GM18498 (cell line): ENCODE measurements around the gene RPS29.

ENCODE experiments used
- ATAC-seq: cut with Tn5 transposase; IDR thresholded peaks from one replicate; pipeline ENCODE4 v1.9.1; 2021; ENCODE audit warnings: mild to moderate bottlenecking, moderate library complexity; ENCODE audit not compliant: unreplicated experiment

The RPS29 gene

DNA sequence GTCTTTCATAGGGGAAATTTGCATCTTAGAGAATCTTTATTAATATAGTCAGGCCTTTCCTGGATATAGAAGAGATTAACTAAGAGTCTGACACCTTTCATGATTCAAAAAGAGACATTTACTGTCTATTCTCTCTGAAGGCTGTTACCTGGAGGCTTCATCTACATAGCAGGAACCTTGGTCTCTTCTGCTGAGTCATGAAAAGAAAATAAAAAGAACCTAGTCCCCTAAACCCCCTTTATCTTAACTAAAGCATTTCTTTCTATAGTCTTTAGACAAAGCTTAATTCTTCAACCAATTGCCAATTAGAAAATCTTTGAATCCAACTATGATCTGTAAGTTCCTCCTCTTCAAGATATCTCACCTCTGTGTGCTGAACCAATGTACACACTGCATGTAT is 33.1 kb downstream of the RPS29 start:
- no peak for ATAC-seq

DNA sequence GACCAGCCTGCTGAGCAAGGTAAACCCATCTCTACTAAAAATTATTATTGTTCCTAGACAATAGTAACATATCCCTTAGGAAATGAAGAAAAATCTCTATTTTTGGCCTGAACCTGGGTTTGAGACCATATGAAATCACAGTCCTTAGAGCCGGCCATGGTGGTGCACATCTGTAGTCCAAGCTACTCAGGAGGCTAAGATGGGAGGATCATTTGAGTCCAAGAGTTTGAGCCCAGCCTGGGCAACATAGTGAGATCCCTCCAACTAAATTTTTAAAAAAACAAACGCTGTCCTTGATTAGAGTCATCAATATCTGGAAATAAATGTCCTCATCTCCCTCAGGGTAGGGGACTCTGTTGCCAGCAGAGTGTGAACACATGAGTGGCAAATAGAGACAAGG is 34.6 kb downstream of the RPS29 start:
- ATAC-seq: no peak

DNA sequence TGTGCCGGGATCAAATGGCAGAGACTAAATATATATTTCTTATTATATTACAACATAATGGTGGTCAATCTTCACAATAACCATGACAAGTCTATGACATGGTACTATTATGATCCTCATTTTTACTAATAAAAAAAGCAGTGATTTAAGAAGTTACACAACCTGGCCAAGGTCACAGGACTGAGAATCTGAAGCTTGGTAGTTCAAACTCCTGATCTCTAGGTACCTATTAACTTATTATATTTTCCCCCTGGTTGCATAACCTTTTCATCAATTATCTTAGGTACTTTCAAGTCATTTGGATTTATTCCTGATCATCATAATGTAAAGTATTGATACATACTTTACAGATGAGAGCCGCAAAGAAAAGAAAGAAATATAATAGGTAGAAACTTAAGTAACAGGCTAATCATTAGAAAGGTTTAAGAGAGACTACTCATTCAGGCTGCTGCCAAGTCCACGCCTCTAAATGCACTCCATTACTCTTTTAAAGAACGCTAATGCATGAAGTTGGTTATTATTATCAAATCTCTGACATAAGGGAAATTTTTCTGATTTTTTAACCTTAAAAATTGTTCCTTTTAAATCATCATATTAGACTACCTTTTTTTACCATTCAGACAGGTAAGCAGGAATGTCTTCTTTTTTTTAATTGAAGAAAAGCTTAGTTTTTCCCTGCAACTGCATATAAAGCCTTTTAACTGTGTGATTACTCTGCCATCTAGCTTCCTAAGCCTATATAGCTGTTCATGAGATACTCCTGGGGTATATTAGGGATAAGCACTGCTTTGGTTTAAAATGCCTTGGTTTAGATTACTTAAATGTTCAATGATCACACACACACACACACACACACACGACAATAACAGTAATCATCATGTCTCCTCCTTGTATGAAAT is 35.6 kb downstream of the RPS29 start:
- ATAC-seq: no peak

DNA sequence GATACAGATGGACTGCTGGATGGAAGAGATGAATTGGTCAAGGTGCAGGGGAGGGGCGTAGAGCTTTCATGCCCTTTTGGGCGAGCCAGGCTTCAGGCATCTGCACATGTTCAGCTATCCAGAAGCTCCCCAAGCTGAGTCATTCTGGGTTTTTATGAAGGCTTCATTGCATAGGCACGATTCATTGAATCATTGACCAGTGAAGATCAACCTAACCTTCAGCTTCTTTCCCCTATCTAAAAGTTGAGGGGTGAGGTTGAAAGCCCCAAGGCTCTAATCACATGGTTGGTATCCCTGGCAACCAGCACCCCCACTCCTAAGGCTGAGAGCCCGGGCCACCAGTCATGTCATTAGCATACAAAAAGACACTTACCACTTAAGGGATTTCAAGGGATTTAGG is 36.3 kb downstream of the RPS29 start:
- ATAC-seq: no peak

DNA sequence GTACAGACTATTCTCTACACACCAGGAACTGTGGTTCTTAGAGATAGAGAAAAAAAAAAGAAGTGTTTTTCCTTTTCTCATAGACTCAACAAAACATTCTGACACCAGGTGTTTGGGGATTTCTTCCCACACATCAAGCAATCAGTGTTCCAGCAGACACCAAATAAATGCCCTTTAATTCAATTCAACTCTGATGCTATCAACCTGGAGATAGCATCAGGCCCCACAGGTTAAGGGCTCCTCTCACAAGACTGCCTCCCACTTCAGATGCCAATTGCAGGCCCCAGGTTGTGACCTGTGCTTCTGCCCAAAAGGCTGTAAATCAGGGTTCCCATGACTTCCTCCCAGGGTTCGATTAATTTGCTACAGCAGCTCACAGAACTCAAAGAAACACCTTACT is 36.7 kb downstream of the RPS29 start:
- ATAC-seq: no peak

DNA sequence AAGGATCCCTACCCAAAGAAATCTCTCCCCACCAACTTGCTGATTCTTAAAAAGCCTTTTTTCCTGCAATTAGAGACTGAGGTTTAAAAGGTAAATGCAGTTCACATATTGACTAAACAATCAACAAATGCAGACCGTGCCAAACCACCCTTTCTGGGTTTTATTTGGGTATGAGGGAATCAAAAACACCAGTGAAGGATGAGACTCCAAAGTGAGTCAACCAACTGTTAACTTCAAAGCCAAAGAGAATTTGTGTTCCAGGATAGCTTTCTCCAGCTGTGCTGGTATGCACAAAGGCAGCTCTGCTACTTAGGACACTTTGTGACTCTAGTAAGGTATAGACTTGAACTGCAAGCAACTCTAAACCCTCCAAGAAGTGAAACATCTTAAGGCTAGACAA is 39.4 kb downstream of the RPS29 start:
- no peak for ATAC-seq

DNA sequence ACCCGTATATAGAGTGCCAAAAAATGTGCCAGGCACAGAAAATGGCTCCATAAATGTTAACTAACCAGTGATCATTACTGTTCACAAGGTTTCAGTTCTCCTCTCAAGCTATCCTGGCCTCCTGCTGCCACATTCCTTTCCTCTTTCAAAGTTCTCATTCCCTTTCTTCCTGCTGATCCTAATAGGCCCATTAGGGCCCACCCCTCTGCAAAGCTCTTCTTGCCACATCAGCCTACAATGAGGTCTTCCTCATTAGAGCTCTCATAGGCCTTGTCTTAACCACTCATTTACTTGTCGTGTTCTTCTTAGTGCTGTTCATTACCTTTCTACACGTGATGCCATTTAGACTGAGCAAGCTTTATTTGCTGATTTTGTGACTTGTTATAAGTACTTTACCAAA is 40.5 kb downstream of the RPS29 start:
- ATAC-seq: no peak

DNA sequence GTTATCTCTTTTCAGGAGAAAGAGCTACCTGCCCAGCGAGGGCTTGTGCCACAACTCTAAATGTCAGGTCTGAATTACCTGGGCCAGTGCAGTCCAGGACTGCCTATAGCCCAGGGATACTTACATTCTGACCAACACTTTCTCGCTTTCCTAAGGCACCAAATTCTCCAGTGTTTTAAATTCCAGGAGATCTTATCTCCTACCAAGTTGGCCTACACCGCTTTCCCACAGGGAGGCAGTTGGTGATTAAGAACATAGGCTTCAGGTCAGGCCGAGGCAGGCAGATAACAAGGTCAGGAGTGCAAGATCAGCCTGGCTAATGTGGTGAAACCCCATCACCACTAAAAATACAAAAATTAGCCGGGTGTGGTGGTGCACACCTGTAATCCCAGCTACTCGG is 41.1 kb downstream of the RPS29 start:
- no peak for ATAC-seq

DNA sequence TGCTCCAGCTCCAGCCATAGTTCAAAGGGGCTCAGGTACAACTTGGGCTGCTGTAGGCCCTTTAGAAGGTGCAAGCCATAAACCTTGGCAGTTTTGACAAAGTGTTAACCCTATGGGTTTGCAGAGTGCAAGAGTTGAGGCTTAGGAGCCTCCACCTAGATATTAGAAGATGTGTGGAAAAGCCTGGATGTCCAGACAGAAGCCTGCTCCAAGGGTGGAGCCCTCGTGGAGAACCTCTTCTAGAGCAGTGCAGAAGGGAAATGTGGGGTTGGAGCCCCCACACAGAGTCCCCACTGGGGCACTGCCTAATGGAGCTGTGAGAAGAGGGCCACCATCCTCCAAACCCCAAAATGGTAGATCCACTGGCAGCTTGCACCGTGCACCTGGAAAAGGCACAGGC is 45.1 kb downstream of the RPS29 start:
- ATAC-seq: no peak

DNA sequence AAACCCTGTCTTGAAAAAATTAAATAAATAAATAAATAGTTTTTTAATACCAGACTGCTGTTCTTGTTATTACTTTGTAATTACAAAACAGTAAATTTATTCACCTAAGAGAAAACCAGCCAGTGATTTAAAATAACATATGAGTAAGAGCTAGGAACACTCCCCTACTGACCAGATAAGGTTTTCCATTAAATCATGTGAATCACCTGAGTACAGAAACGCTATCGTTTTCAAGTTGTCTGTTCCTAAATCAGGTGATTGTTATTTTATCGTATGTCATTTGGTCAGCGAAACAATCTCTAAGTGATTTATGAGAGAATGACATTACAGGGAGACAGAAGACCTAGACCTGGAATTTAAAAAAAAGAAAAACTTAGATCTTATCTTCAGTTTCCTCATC is 47.3 kb downstream of the RPS29 start:
- no peak for ATAC-seq
